Hematopoietic multipotent progenitor cell treated with erythropoietin and hydrocortisone succinate and interleukin-3 and kit ligand, for 8 days (in vitro differentiated cells): Measurements from ENCODE around the gene MTCH1.
A peak's percentile ranks its signal among the peaks of the same experiment; 100 is the strongest.
"Not testable (repeated sequence)": the region's sequence is repeated elsewhere in the genome, so short reads cannot be mapped to it uniquely, and the experiment has no call there.

Experiments used
- DNase-seq: peaks from one replicate; pipeline ENCODE4 v3.0.0-alpha.2; 2015

Gene MTCH1

GRCh38 chr6:36990401-36990800, 4.4 kb upstream of the MTCH1 start:
- not testable (repeated sequence) for DNase-seq

DNA sequence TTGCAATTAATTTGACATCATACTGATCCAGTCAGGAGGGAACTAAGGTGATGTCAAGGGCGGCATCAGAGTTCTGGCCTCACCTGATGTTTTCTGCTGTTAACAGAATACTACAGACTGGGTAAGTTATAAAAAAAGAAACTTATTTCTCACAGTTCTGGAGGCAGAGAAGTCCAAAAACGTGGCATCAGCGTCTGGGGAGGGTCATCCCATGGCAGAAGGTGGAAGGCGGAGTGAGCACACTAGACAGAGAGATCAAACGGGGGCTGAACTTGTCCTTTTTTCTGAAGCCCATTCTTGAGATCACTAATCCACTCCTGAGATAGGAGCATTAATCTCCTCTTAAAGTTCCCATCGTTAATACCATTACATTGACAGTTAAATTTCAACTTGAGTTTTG, 3.3 kb upstream of the MTCH1 start:
- no peak for DNase-seq

DNA sequence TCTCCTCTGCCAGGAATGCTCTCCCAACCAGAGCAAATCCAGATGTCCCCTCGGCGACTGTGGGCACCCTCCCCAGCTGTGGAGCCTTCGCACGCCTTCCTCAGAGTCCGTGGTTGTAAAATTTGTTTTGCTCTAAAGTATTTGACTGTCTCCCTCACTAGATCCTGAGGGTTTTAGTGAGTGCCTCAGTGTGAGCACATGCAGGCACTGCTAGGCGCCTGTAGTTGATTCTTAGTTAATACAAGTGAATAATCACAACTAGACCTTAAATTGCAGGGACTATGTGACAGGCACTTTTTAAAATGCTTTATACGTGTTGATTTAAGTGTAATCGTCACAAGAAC, 680 bp upstream of the MTCH1 start:
- peak; percentile 37 for DNase-seq

DNA sequence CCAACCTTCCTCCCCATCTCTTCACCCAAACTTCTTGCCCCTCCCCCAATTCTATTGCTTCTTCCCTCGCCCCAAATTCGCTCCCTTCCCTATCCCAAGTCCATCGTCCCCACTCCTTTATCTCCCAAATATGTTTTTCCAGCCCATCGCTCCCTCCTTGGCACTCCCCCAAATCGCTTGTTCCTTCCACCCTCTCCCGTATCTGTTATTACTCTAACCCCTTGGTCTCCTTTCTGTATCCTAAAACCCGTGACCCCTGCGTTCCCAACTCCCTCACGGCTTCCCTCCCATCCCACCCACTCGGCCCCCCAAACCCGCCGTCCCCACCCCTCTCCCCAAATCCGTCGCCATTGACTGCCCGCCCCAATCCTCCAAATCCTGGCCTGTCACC, 584 bp downstream of the MTCH1 start:
- no peak for DNase-seq

- DNase-seq, result peak; percentile 23
These were observed 1.2 kb downstream of the MTCH1 start for GRCh38 chr6:36984581-36985416.

GRCh38 chr6:36983538-36983937, 2.5 kb downstream of the MTCH1 start:
- DNase-seq, result no peak

- no peak for DNase-seq
These were observed 4.9 kb downstream of the MTCH1 start for GRCh38 chr6:36980876-36981619.

DNA sequence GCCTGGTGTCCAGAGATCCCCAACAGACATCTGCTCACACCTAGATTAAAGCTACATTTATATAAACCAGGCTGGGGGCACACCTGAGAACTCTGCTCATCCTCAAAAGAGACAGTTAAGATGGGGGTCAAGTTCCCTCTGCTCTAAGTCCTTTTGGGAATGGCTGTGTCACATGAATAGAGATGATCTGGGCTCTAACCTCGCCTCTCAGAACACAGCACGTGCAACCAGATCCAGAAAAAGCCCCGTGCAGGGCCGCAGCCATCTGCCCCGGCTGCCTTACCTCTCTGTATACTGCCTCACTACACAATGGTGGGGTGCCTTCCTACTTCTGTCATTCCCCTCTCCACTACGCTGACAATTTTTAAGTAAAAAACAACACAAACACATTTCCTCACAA, 5.9 kb downstream of the MTCH1 start:
- DNase-seq, result no peak

DNA sequence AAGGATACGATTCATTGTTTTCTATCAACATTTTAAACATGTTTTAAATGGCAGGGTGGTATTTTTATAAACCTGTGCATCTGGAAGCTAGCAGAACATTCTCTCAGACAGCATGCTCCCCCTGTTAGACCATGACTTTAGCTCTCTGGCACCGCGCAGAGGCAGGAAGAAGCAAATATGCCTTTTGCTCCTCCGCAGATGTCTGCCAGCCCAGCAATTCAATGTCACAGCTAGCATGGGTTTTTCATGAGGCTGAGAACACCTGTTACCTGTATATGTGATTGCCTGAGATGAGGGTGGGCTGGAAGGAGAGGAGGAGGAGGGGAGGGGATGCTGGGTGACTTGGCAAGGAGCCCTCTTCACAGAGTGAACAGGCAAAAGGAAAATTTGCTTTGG, 6.7 kb downstream of the MTCH1 start:
- peak; percentile 70 for DNase-seq

DNA sequence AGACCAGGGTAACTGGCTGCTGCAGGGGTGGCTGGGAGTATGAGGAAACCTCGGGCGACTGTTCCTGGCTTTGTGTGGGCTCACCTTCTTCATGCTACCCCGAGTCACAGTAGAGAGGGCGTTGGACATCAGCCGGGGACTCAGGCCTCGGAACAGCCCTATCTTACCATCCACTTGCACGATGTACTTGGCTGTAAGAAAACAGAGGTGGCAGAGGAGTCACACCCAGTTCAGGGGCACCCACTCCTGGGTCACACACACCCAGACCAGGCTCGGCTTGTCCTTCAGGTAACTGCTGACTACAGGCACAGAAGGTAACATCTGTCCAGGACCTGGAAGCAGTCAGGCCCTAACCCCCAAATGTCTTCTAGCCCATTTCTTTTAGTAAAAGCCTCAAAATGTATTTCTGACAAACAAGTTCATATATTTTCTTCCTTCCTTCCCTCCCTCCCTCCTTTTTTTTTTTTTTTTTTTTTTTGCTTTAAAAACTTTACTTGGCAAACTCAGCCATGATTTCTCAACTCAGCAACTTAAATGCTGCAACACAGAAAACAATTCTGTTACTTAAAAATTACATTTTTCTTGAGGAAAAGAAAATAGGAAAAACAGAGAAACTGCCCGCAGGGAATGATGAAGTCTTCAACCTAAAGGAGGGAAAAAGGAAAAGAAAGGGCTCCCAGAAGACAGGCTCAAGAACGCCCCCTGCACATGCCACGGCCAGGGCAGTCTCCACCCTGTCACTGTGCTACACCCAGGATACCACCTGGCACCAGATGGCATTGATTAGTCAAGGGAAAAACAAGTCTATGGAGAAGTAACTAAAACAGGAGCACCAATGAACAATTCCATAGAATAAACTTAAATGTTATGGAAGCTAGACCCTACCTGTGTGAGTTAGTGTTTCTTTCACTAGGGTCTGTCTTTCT, 7.3 kb downstream of the MTCH1 start:
- peak; percentile 61 for DNase-seq

DNA sequence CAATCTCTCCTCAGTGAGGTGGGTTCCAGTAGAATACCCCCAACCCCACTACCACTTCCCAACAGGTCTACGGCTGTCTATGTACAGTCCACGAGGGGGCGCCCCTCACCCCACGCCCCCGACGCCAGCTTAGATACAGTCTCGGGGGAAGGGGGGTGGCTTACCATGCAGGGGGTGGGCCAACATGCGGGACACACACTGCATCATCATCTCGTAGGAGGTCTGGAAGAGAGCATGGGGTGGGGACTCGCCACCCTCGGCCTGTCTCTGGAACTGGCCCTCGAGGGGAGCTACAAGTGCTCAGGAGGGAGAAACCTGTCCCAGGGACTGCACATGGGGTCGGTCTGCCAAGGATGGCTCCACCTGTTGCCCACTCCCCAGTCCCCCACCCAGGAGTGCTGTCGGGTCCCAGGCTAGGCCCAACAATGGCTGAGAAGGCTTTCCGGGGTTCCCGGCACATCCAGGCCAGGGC, 8.5 kb downstream of the MTCH1 start:
- no peak for DNase-seq

GRCh38 chr6:36976931-36977330, 9.1 kb downstream of the MTCH1 start:
- DNase-seq, result no peak

DNA sequence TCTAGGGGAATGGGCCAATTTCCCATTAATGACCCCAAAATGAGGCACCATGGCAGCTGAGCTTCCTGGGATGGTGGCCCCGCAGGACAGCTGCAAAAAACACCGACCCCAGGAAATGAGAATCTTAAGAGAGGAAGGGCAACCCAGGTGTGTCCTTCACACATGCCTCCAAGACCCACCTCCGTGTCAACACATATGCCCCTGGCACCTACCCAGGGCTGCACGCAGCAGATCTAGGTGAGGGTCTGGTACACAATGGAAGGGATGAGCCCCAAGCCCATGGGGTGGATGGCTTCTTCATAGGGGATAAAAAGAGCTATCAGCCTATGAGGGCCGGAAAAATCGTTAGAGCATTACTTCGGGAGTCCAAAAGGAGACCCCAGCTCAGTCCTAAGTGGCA, 9.5 kb downstream of the MTCH1 start:
- no peak for DNase-seq

GRCh38 chr6:36976007-36976264, 10.1 kb downstream of the MTCH1 start:
- peak; percentile 90 for DNase-seq

DNA sequence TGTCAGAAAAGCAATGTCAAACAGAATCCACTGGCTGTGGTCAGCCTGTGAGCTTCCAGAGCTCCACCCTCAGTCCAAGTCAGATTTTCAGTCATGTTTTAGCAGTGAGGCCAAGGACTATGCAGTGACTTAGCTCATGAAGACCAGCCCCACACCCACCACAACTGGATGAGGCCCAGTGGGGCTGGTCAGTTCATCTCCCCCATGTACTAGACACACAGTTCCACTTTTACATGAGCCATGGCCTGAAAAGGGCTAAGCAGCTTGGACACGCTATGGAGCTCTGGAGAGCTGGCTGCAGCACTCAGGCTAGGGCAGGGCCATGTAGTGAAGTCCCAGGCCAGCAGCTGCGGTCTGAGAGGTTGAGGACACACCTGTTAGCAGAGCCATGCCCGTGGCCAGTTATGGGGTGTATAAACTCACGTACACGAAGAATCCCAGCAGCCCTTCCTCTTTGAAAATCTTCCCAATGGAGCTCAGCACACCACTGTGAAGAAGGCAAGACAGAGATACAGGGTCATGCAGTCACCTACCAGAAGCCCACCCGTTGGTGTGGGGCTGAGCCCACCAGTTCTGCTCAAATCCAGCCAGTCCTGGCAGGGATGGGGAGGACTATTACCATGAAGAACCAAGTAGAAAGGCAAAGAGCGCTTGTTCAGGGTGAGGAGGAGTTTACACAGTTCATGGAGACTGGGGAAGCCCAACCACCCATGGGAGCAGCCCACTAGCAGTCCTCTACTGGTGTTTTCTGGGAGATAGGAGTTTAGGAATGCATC, 10.6 kb downstream of the MTCH1 start:
- no peak for DNase-seq

- no peak for DNase-seq
These were observed 12.3 kb downstream of the MTCH1 start for GRCh38 chr6:36973647-36974046.

DNA sequence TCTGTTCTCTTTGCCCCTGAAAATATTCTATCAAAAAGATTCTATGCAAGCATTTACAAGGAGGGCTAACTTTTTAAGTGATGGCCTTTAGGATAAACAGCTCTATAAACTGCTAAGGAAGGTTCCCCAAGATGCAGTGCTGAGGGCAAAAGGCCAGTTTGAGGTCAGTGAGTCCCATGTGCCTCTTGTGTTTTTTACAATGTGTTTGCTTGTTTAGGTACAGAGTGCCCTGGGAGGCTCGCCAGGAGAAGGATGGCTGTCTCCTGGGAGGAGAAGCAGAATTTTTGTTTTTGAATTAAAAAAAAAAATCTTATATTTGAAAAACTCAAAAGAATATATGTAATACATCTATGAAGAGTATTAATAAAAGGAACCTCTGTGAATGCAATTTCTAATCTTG, 12.8 kb downstream of the MTCH1 start:
- DNase-seq, result no peak

DNA sequence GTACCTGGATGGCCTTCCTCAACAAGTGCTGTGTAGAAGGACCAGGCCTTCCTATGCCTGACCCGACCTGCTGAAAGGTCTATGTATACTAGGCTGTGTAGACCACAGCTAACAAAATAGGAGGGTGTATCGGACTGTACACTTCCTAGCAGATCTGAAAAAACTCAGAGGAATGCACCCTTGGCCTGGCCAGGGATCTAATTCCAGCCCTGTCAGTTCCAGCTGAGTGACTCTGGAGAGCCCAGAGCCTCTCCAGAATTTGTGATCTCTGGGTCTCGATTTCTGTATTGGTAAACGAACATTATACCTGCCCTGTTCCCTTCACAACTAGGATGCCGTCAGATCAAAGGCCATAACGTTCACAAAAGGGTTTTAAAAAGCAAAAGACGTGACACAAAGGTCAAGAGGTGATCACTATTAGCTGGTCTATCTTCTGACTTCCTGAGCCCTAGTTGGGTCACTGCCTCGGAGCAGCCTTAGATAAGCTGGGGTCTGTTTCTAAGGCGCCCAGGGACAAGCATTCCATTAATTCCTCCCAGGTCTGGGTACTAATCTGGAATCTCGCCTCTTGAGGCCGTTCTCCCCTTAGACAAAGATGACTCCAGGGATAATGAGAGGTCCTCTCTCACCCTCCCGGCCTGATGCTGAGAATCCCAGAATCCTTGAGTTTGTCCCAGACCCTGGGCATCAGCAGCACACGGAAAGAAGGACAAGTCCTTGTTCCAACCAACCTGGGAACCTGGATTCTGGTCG, 13.9 kb downstream of the MTCH1 start:
- no peak for DNase-seq

DNA sequence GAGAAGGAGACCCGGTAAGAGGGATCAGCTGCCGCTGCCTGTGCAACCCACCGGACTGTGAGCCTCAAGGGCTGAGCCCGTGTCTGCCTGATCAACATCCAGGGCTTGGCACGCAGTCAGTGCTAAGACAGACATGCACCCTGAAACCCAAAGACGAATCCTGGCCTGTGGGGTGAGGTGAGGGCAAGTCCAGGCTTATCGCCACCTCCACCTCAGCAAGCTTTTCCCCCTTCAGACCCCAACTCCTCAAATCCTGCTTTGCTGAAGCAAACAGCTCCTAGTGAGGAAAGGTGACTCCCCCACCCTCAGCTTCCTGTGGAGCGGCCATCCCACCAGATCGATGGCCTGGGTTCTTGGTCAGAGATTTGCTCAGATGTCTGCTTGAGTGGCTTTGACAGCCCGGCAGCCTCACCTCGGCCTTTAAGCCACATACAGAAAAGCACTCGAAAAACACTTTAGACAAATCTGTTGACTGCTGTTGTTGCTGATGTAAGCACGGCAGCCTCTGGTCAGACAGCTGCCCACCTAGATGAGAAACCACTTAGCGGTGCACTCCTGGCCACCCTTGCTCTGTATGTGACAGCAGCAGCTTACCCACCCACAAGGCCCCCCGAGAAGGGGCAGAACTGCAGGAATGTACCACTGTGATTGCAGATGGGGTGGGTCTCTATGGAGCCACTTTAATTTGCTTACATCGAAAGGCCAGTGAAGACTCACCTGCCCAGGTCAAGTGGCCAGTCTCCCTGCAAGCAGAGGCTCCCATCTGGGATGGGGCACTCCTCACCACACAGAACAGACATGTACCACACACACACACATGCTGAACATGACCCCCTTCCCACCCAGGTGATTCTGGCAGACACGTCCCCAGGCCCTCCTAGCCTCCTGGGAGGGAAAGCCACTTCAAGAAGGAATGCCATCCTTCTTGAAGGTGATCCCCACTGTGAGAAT, 14.8 kb downstream of the MTCH1 start:
- no peak for DNase-seq

- DNase-seq, result no peak
These were observed 15.8 kb downstream of the MTCH1 start for GRCh38 chr6:36969988-36970891.
